Neural progenitor cell (in vitro differentiated cells): Measurements from ENCODE around the gene SRSF7. TPM values are rescaled to one million over a fixed set of nuclear protein-coding genes. Genes with fewer than 3 reads are reported as not detected.

Experiments
- DNase-seq: peaks from one replicate; pipeline ENCODE4 v3.0.0-alpha.2; 2016; ENCODE audit warnings: low spot score
- H2AFZ ChIP-seq: fragments of 200-600 bp; sonication (generic); replicated peaks from 2 replicates; pipeline ENCODE4 v1.6.1; 2016; ENCODE audit warnings: antibody characterized with exemption
- H3F3A ChIP-seq: fragments of 200-600 bp; sonication (generic); 2 replicates; pipeline ENCODE4 v1.6.1; 2016; ENCODE audit warnings: antibody characterized with exemption, low read depth
- H3K27ac ChIP-seq: fragments of 200-600 bp; sonication (generic); 2 replicates; pipeline ENCODE4 v1.5.1; 2016; ENCODE audit warnings: mild to moderate bottlenecking
- H3K27me3 ChIP-seq: fragments of 200-600 bp; sonication (generic); 2 replicates; pipeline ENCODE4 v1.6.1; 2016; ENCODE audit warnings: mild to moderate bottlenecking, moderate library complexity
- H3K36me3 ChIP-seq: fragments of 200-600 bp; sonication (generic); 2 replicates; pipeline ENCODE4 v1.5.1; 2016
- H3K4me1 ChIP-seq: fragments of 200-600 bp; sonication (generic); 2 replicates; pipeline ENCODE4 v1.6.1; 2016; ENCODE audit warnings: mixed run types
- H3K4me2 ChIP-seq: fragments of 200-600 bp; sonication (generic); 2 replicates; pipeline ENCODE4 v1.6.1; 2016
- H3K4me3 ChIP-seq: fragments of 200-600 bp; sonication (generic); 2 replicates; pipeline ENCODE4 v1.5.1; 2016
- H3K79me2 ChIP-seq: fragments of 200-600 bp; sonication (generic); 2 replicates; pipeline ENCODE4 v1.6.1; 2016; ENCODE audit warnings: low read depth
- H3K9ac ChIP-seq: fragments of 200-600 bp; sonication (generic); 2 replicates; pipeline ENCODE4 v1.6.1; 2016
- H3K9me3 ChIP-seq: fragments of 200-600 bp; sonication (generic); 2 replicates; pipeline ENCODE4 v1.5.1; 2016; ENCODE audit warnings: low read depth
- H4K20me1 ChIP-seq: fragments of 200-600 bp; sonication (generic); 2 replicates; pipeline ENCODE4 v1.6.1; 2016; ENCODE audit warnings: low read depth
- H3K27ac Mint-ChIP-seq: 3 replicates; pipeline ENCODE4 v1.8.0; 2021; ENCODE audit warnings: mixed read lengths
- H3K27me3 Mint-ChIP-seq: 2 replicates; pipeline ENCODE4 v1.8.0; 2022; ENCODE audit warnings: low read depth, mild to moderate bottlenecking, inconsistent platforms, moderate library complexity, mixed read lengths; ENCODE audit not compliant: insufficient read depth
- H3K36me3 Mint-ChIP-seq: 3 replicates; pipeline ENCODE4 v1.8.0; 2021; ENCODE audit warnings: mixed read lengths
- H3K4me1 Mint-ChIP-seq: 3 replicates; pipeline ENCODE4 v1.8.0; 2021; ENCODE audit warnings: mixed read lengths
- H3K4me3 Mint-ChIP-seq: 3 replicates; pipeline ENCODE4 v1.8.0; 2021; ENCODE audit warnings: mild to moderate bottlenecking, moderate library complexity, mixed read lengths
- H3K9me3 Mint-ChIP-seq: 3 replicates; pipeline ENCODE4 v1.8.0; 2020; ENCODE audit warnings: mixed read lengths
- CTCF ChIP-seq: fragments of 200-600 bp; sonication (generic); IDR thresholded peaks from 2 replicates; pipeline ENCODE4 v1.5.1; 2017; ENCODE audit warnings: antibody characterized with exemption, mild to moderate bottlenecking
- EZH2 ChIP-seq: fragments of 200-600 bp; sonication (generic); IDR thresholded peaks from 2 replicates; pipeline ENCODE4 v1.6.1; 2017; ENCODE audit warnings: antibody characterized with exemption, mild to moderate bottlenecking, moderate library complexity
- EZH2phosphoT487 ChIP-seq: fragments of 200-600 bp; sonication (generic); IDR thresholded peaks from 2 replicates; pipeline ENCODE4 v1.6.1; 2017; ENCODE audit warnings: antibody characterized with exemption
- total RNA-seq: library from RNA; depleted of rRNA; stranded (reverse); fragments of >200 nt; gene quantifications from 2 replicates; pipeline ENCODE4 v1.2.3, GENCODE V29; 2015; ENCODE audit warnings: low replicate concordance

SRSF7 gene
- total RNA-seq, 1 donor from 2014 or later, result 307 TPM

DNA sequence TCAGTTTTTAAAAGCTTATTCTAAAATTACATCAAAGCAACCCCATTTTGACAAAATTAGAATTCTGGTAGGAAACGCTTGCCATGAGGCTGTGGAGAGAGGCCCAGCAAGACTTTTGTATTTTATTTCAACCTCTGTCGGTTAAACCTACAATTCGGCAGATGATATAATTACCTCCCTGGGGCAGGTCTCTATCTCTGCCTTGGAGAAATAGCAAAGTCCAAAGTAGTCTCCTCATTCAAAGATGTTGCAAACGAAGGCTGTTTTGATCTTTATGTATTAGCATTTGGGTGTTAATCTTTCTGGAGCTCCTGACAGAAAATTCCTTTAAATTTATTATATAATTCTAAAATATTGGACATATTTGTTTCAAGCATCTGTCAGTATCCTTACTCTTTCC is 49.6 kb downstream of the SRSF7 start:
- Mint-ChIP-seq H3K4me1 (peaks cover 3% of the 10 kb centered on the region), H3K27me3 (no peaks in the 10 kb centered on the region)

DNA sequence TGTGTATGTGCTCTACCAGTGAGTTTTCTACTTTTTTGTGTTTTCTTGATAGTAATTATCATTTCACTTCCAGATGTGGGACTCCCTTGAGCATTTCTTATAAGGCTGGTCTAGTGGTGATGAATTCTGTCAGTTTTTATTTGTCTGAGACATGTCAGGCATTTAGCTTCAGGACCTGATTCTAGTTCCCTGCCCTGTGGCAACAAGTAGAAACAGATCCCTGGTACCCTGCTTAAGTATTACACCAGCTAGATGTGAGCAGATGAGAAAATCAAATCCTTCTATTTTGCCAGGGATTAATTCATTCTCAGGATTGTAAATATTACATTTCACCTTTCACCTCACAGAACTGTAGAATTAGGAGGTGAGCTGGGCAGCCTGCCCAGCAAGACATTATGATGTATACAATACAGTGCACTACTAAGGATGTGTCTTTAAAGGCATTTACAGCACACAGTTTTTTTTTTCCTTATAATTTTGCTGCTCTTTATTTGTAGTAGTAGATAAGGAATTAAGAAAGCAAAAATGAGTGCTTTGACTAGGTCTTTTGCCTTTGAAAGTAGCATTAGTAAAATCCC is 50.2 kb downstream of the SRSF7 start:
- Histone ChIP-seq H3K4me3 (no peak overlapping the region), H3K4me1 (no peaks in the 10 kb centered on the region), H3K9ac (no peak overlapping the region), H3K27ac (no peak overlapping the region), H4K20me1 (no peaks in the 10 kb centered on the region), H3K36me3 (no peaks in the 10 kb centered on the region), H3K79me2 (no peaks in the 10 kb centered on the region), H3K27me3 (no peaks in the 10 kb centered on the region), H3K9me3 (no peaks in the 10 kb centered on the region), H3F3A (no peaks in the 10 kb centered on the region), H3K4me2 (no peak overlapping the region), H2AFZ (no peak overlapping the region)
- Mint-ChIP-seq H3K27me3 (no peaks in the 10 kb centered on the region), H3K27ac (no peak overlapping the region), H3K4me1 (peaks cover 3% of the 10 kb centered on the region), H3K4me3 (no peak overlapping the region), H3K36me3 (peaks cover 8% of the 10 kb centered on the region), H3K9me3 (no peaks in the 10 kb centered on the region)
- DNase-seq, result no peak
- TF ChIP-seq EZH2 (no peak), CTCF (no peak), EZH2phosphoT487 (no peak)

More for the DNA sequence above, 49.6 kb downstream of the SRSF7 start:
- H3K4me3 ChIP-seq, result no peak overlapping the region
- Mint-ChIP-seq H3K9me3 (no peaks in the 10 kb centered on the region), H3K4me3 (no peak overlapping the region), H3K36me3 (peaks cover 6% of the 10 kb centered on the region), H3K27ac (no peak overlapping the region)
- H3K36me3 ChIP-seq, result no peaks in the 10 kb centered on the region
- no peaks in the 10 kb centered on the region for H3K9me3 ChIP-seq
- H3K4me2 ChIP-seq, result no peak overlapping the region
- no peak overlapping the region for H3K27ac ChIP-seq
- H3K9ac ChIP-seq, result no peak overlapping the region
- no peaks in the 10 kb centered on the region for H4K20me1 ChIP-seq
- H3K4me1 ChIP-seq, result no peaks in the 10 kb centered on the region
- no peaks in the 10 kb centered on the region for H3K79me2 ChIP-seq
- no peaks in the 10 kb centered on the region for H3F3A ChIP-seq
- H3K27me3 ChIP-seq, result no peaks in the 10 kb centered on the region
- DNase-seq, result no peak
- no peak overlapping the region for H2AFZ ChIP-seq
- TF ChIP-seq CTCF (no peak), EZH2phosphoT487 (no peak), EZH2 (no peak)

DNA sequence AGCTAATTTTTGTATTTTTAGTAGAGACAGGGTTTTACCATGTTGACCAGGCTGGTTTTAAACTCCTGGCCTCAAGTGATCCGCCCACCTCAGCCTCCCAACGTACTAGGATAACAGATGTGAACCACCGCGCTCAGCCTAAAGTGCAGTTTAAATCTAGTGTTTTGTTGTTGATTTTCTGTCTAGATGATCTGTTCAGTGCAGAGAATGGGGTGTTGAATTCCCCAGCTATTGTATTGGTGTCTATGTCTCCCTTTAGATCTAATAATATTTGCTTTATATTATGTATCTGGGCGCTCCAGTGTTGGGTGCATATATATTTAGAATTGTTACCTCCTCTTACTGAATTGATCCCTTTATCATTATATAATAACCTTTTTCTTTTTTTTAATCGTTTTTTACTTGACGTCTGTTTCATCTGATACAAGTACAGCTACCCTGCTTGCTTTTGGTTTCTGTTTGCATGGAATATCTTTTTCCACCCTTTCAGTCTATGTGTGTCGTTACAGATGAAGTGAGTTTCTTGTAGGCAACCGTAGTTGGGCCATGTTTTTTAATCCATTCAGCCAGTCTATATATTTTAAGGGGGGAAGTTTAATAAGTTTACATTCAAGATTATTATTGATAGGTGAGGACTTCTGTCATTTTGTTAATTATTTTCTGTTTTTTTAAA is 50.9 kb downstream of the SRSF7 start:
- peaks cover 6% of the 10 kb centered on the region for H3K36me3 Mint-ChIP-seq
- no peak overlapping the region for H3K9ac ChIP-seq
- peaks cover 3% of the 10 kb centered on the region for H3K4me1 Mint-ChIP-seq

More for the DNA sequence above, 50.9 kb downstream of the SRSF7 start:
- DNase-seq, result no peak
- H3F3A ChIP-seq, result no peaks in the 10 kb centered on the region
- TF ChIP-seq CTCF (no peak), EZH2 (no peak), EZH2phosphoT487 (no peak)
- H2AFZ ChIP-seq, result no peak overlapping the region
- H3K9me3 Mint-ChIP-seq, result no peaks in the 10 kb centered on the region
- H3K4me1 ChIP-seq, result no peaks in the 10 kb centered on the region
- H3K27me3 Mint-ChIP-seq, result no peaks in the 10 kb centered on the region
- H3K9me3 ChIP-seq, result no peaks in the 10 kb centered on the region
- H3K27ac ChIP-seq, result no peak overlapping the region
- H3K4me2 ChIP-seq, result no peak overlapping the region
- no peak overlapping the region for H3K4me3 Mint-ChIP-seq
- no peaks in the 10 kb centered on the region for H3K36me3 ChIP-seq
- H4K20me1 ChIP-seq, result no peaks in the 10 kb centered on the region
- H3K27me3 ChIP-seq, result no peaks in the 10 kb centered on the region
- H3K27ac Mint-ChIP-seq, result no peak overlapping the region
- H3K4me3 ChIP-seq, result no peak overlapping the region
- H3K79me2 ChIP-seq, result no peaks in the 10 kb centered on the region
